22Rv1 (cell line): ENCODE results near the gene CFAP97D1.

Experiments
- CTCF ChIP-seq: fragments of 450-650 bp; IDR thresholded peaks from 2 replicates; pipeline ENCODE4 v1.5.1; 2017; ENCODE audit warnings: mild to moderate bottlenecking
- ZFX ChIP-seq: fragments of 450-650 bp; IDR thresholded peaks from 2 replicates; pipeline ENCODE4 v1.6.1; 2017; ENCODE audit warnings: antibody characterized with exemption, borderline replicate concordance

DNA sequence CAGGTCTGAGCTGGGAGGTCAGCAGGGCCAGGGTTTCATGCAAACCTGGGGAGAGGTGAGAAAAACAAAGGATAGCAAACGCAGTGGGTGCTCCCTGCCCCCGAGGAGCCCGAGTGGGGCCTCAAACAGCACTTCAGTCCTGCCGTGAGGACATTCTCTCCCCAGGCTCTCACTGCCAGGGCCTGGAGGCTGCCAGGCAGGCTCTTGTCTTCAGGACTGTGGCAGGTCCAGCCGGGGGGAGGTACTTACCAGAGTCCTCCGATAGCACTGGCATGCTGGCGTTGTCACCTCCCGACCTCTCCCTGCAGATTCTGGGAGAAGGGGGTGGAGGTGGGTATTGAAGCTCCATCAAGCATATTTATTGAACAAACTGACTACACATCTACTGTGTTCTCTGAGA, 51.4 kb downstream of the CFAP97D1 start:
- TF ChIP-seq CTCF (no peak), ZFX (no peak)
